T follicular helper cell (primary cell): ENCODE measurements around the gene SDHA.
"Not testable (repeated sequence)": the region's sequence is repeated elsewhere in the genome, so short reads cannot be mapped to it uniquely, and the experiment has no call there.

Source experiments
- DNase-seq: peaks from one replicate; pipeline ENCODE4 v3.0.0-alpha.2; 2020; ENCODE audit warnings: low read depth

Gene SDHA

GRCh38 chr5:222951-223715 is 5.0 kb downstream of the SDHA start:
- not testable (repeated sequence) for DNase-seq

DNA sequence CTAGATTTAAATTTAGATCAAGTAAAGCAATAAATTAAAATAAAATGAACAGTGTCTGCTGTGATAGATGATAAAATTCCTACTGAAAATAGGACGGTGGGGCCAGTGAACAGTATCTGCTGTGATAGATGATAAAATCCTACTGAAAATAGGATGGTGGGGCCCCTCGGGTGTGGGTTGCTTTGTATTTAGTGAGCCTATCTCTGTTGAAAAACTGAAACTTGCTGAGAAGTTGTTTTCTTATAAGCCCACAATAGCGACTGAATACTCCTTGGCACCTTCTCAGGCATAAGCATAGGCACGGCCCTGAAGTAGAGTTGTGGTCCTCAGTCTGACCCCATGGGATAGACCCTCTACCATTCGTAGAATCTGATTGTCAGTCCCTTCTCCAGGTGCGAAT is 5.7 kb downstream of the SDHA start:
- no peak for DNase-seq

GRCh38 chr5:225334-225733 is 7.2 kb downstream of the SDHA start:
- DNase-seq, result no peak

DNA sequence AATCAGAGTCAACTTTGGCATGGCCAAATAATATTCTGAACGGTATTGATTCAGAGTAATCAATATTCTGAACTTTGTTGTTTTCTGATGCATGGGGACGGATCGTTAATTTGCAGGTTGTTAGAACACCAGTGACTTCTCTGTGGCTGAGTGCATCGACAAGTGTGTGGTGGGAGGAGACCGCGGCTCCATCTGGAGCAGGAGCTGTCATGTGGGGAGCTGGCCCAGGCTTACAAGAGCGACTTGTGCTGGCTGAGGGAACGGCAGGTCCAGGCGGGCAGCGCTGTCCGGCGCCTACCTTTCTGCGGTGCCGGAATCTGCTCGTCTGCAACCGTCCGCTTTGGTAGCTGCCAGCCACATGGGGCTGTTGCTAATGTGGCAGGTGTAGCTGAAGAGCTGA is 9.3 kb downstream of the SDHA start:
- DNase-seq, result not testable (repeated sequence)

DNA sequence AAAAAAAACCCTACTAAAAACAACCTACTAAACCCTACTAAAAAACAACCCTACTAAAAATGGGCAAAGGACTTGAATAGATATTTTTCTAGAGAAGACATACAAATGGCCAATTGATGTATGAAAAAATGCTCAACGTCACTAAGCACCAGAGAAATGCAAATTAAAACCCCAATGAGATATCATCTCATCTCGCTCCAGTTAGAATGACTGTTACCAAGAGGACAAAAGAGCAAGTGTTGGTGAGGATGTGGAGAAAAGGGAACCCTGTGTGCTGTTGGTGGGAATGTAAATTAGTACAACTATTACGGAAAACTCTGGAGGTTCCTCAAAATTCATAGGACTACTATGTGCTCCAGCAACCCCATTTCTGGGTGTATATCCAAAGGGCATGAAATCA is 10.8 kb downstream of the SDHA start:
- DNase-seq, result no peak

GRCh38 chr5:230711-231110 is 12.6 kb downstream of the SDHA start:
- DNase-seq, result no peak

GRCh38 chr5:231661-232060 is 13.5 kb downstream of the SDHA start:
- DNase-seq, result no peak

GRCh38 chr5:233426-233825 is 15.3 kb downstream of the SDHA start:
- DNase-seq, result not testable (repeated sequence)

- no peak for DNase-seq
These were observed 16.3 kb downstream of the SDHA start for GRCh38 chr5:234450-234849.

- DNase-seq, result not testable (repeated sequence)
These were observed 17.4 kb downstream of the SDHA start for GRCh38 chr5:235527-235926.

GRCh38 chr5:237931-238330 is 19.8 kb downstream of the SDHA start:
- DNase-seq, result not testable (repeated sequence)

- DNase-seq, result not testable (repeated sequence)
These were observed 22.4 kb downstream of the SDHA start for GRCh38 chr5:240550-240949.

GRCh38 chr5:241045-241669 is 23.0 kb downstream of the SDHA start:
- not testable (repeated sequence) for DNase-seq

DNA sequence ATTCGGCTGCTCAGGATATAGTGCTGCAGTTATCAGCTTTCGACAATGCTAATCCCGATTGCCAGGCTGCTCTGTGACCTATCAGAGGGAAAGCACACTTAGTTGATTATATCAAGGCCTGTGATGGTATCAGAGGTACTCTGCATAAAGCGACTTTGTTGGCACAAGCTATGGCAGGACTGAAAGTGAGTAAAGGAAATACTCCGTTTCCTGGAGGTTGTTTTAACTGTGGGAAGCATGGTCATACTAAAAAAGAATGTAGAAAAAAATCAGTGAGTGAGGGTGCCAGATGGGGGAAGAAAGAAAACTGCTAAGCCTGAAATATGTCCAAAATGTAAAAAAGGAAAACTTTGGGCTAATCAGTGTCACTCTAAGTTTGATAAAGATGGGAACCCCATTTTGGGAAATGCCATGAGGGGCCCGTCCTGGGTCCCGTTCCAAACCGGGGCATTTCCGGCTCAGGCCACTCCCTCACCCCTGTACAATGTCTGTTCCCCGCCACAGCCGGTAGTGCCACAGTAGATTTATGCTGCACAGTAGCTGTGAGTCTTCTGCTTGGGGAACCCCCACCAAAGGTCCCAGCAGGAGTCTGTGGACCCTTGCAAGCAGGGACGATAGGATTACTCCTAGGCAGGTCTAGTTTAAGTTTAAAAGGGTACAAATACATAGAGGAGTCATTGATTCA is 25.7 kb downstream of the SDHA start:
- DNase-seq, result not testable (repeated sequence)

- not testable (repeated sequence) for DNase-seq
These were observed 27.6 kb downstream of the SDHA start for GRCh38 chr5:245717-246116.

DNA sequence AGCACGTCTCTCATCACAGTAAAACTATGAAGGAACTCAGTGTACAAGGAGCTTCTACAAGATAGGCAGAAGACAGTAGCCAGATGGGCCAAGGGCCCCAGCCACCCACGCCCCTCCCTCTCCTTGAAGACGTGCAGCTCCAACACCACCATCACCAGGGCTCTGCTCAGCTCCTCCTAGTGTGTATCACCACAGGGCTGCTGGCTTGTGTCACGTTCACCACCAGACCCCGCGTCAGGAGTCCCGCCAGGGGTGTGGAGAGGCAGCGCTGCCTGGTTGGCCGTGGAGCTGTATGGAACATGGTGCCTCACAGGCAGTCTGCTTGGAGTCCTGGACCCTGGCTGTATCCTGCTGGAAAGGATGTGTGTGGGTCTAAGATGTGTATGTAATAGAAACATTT is 32.3 kb downstream of the SDHA start:
- not testable (repeated sequence) for DNase-seq

GRCh38 chr5:251016-251415 is 32.9 kb downstream of the SDHA start:
- not testable (repeated sequence) for DNase-seq

- DNase-seq, result not testable (repeated sequence)
These were observed 33.4 kb downstream of the SDHA start for GRCh38 chr5:251538-251937.

- not testable (repeated sequence) for DNase-seq
These were observed 33.9 kb downstream of the SDHA start for GRCh38 chr5:251975-252374.

DNA sequence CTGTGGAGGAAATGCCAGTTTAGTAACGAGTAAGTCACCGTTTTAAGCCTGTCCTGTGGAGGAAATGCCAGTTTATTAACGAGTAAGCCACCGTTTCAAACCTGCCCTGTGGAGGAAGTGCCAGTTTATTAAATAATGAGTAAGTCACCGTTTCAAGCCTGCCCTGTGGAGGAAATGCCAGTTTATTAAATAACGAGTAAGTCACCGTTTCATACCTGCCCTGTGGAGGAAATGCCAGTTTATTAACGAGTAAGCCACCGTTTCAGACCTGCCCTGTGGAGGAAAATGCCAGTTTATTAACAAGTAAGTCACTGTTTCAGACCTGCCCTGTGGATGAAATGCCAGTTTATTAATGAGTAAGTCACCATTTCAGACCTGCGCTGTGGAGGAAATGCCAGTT is 34.4 kb downstream of the SDHA start:
- DNase-seq, result no peak

DNA sequence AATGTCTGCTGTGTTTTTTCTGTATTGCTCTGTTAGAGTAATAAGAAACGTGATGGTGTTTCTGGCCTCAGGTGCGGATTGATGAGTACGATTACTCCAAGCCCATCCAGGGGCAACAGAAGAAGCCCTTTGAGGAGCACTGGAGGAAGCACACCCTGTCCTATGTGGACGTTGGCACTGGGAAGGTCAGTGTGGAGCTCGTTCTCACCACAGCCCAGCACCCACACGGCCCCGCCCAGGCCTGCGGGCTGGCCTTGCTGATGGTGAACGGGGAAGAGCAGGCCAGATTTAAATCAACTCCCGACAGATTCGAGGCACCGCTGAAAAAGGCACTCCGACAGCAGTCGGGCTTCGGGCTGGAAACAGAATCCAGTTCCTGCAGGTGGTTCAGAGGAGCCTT is 36.2 kb downstream of the SDHA start:
- not testable (repeated sequence) for DNase-seq

DNA sequence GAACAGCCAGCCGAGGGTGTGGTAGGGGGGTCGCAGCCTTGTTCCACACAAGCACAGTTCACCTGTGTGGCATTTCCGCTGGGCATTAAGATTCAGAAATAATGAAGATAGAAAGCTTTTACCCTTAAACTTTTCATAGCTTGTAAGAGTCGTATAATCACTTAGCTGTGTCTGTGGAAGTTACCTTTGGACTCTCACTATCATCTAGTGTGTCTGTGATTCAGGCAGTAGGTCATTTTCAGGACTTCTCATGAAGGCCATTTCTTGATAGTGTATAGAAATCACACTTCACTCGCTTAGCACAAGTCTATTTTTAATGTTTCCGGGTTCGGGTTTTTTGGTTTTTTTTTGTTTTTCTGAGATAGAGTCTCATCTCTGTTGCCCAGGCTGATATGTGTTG is 37.0 kb downstream of the SDHA start:
- DNase-seq, result not testable (repeated sequence)

GRCh38 chr5:256347-256746 is 38.2 kb downstream of the SDHA start:
- DNase-seq, result not testable (repeated sequence)
